ENCODE results near the gene ZNF785.
"Not testable (repeated sequence)": the region's sequence is repeated elsewhere in the genome, so short reads cannot be mapped to it uniquely, and the experiment has no call there.

ZNF785 gene

DNA sequence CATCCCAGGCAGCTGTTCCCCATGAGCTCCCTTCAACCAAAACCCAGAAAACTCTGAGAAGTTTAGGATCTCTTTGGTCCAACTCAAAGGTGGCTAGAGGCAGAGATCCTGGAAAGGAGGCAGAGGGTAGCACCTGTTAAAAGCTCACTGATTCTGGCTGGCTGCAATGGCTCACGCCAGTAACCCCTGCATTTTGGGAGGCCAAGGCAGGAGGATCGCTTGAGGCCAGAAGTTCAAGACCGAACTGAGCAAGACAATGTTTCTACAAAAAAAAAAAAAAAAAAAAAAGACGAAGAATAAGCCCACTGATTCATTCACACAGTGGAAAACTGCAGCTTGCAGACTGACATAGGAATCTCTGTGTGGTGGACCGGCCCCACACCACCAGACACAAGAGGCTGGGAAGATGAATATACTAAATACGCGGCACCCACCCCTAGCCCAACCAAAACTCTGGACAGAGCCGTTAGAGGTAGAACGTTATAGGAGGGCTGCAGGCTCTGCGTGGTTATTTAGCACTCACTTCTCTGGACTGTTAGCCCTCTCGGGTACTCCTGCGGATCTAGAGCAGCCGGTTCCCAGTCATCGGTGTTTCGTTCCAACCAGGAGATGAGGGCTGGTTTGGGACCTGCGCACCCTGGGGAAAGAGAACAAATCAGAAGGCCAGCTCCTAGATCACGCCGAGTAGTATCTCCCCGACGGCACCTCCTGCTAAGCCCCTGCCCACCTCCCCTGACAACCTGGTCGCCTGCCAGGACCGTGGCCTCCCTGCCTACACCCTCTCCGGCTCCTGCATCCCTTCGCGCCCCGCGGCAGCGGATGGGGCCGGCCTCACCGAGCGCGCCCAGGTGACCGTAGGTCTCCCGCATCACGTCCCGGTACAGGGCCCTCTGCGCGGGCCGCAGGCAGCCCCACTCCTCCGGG lies 23.8 kb upstream of the ZNF785 start:
- Mint-ChIP-seq H3K9me3 (no peaks in the 10 kb centered on the region), H3K27me3 (no peaks in the 10 kb centered on the region), H3K36me3 (ENCODE audit: low read depth) (peaks cover 54% of the 10 kb centered on the region), H3K4me3 (peak overlapping the region; percentile 93), H3K27ac (peak overlapping the region; percentile 98), H3K4me1 (ENCODE audit: low read depth) (peaks cover 22% of the 10 kb centered on the region)
- peak; percentile 80 for DNase-seq

DNA sequence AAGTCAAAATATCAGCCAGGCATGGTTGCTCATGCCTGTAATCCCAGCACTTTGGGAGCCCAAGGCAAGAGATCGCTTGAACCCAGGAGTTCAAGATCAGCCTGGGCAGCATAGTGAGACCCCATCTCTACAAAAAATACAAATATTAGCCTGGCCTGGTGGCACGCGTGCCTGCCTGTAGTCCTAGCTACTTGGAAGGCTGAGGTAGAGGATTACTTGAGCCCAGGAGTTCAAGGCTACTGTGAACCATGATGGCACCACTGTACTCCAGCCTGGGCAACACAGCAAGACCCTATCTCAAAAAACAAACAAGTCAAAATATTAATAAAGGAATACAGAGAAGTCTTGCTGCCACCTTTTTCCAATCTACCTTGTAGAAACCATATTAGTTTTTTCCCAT lies 20.5 kb upstream of the ZNF785 start:
- peaks cover 22% of the 10 kb centered on the region for H3K4me1 Mint-ChIP-seq (ENCODE audit: low read depth)
- H3K4me3 Mint-ChIP-seq = no peak overlapping the region
- H3K27ac Mint-ChIP-seq = no peak overlapping the region
- no peaks in the 10 kb centered on the region for H3K9me3 Mint-ChIP-seq
- no peak for DNase-seq
- H3K36me3 Mint-ChIP-seq (ENCODE audit: low read depth) = peaks cover 78% of the 10 kb centered on the region
- no peaks in the 10 kb centered on the region for H3K27me3 Mint-ChIP-seq

DNA sequence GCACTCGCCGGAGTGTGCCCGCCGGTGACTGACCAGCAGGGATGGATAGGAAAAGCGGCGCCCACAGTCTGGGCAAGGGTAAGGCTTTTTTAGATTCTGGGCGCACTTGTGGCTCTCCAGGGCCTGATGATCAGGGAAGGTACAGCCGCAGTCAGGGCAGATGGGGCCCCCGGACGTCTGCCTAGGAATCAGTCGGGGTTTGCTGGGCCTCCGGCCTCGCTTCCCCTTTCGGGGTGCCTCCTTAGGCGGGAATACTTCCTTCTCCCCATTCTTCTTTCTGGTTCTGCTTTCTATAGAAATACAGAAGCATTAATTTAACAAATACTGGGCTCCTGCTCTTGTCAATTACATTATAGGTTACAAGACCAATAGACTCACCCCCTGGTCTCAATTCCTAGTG lies 19.7 kb upstream of the ZNF785 start:
- no peak for DNase-seq
- H3K27me3 Mint-ChIP-seq = no peaks in the 10 kb centered on the region
- H3K27ac Mint-ChIP-seq = no peak overlapping the region
- H3K36me3 Mint-ChIP-seq (ENCODE audit: low read depth) = peaks cover 74% of the 10 kb centered on the region
- no peak overlapping the region for H3K4me3 Mint-ChIP-seq
- H3K4me1 Mint-ChIP-seq (ENCODE audit: low read depth) = peaks cover 16% of the 10 kb centered on the region
- no peaks in the 10 kb centered on the region for H3K9me3 Mint-ChIP-seq

DNA sequence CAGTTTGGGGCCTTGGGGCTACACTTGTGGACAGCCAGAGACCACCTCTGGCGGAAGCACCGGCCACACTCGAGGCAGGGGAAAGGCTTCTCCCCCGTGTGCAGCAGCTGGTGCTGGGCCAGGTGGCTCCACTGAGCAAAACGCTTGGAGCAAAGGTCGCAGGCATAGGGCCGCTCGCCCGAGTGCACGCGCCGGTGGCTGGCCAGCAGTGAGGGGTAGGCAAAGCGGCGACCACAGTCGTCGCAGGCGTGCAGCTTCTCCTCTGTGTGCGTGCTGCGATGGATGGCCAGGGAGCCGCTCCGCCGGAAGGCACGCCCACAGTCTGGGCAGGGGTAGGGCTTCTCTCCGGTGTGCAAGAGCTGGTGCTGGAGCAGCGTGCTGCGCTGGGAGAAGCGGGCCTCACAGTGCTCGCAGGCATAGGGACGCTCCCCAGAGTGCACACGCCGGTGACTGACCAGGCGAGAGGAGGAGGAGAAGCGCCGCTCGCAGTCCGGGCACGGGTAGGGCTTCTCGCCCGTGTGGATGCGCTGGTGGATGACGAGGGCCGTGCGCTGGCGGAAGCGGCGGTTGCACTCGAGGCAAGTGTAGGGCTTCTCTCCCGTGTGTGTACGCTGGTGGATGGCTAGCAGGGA lies 18.9 kb upstream of the ZNF785 start:
- Mint-ChIP-seq H3K4me3 (no peak overlapping the region), H3K9me3 (no peaks in the 10 kb centered on the region), H3K4me1 (ENCODE audit: low read depth) (peaks cover 16% of the 10 kb centered on the region), H3K36me3 (ENCODE audit: low read depth) (peaks cover 72% of the 10 kb centered on the region), H3K27ac (no peak overlapping the region), H3K27me3 (no peaks in the 10 kb centered on the region)
- DNase-seq = no peak

DNA sequence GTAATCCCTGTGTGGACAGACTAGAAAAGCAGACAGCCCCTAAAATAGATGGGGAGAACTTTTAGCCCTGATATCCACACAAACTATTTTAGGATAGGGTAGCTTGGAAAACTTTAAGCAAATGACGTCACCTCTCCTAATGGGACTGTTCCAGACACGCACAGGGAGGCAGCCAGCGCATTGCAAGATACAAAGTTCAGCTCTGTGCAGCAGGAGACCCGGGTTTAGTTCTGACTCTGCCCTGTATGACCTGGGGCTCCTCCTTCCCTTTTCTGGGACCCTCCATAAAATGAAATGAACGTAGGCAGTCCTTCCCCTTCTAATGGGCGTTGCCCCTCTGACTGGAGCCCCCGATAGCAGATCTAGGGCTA lies 18.4 kb upstream of the ZNF785 start:
- no peak overlapping the region for H3K27ac Mint-ChIP-seq
- H3K9me3 Mint-ChIP-seq = no peaks in the 10 kb centered on the region
- peaks cover 13% of the 10 kb centered on the region for H3K4me1 Mint-ChIP-seq (ENCODE audit: low read depth)
- DNase-seq = no peak
- H3K36me3 Mint-ChIP-seq (ENCODE audit: low read depth) = peaks cover 67% of the 10 kb centered on the region
- no peak overlapping the region for H3K4me3 Mint-ChIP-seq
- no peaks in the 10 kb centered on the region for H3K27me3 Mint-ChIP-seq

DNA sequence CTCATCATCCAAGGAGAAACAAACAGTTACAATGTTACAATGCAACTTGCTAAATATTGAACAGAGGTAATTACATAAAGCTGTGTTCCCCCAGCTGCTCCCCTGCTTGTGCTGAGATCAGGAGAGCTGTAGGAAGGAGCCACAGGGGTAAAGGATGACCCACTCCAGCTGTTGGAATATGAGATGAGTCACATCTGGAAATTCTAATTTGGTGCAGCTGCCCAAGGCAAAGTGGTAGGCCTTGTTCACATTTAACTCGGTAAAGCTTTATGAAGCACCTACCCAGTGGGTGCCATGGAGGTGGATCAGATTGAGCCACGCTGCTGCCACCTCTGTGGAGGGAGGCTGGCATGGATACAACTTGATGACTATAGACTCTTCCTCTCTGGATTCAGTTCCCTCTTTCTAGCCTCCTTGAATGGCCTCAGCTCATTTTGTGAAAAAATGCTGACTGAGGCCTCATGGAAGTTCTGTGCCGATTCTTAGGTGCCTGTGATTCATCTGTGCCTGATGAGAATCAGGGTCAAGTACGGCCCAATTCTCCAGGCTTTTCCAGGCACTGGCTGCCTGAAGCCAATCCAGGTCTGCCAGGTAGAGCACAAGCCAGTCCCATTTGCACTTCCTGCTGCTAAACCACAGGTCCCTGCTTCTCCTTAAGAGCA lies 17.2 kb upstream of the ZNF785 start:
- Mint-ChIP-seq H3K27ac (peak overlapping the region; percentile 67), H3K36me3 (ENCODE audit: low read depth) (peaks cover 56% of the 10 kb centered on the region), H3K27me3 (no peaks in the 10 kb centered on the region), H3K9me3 (no peaks in the 10 kb centered on the region), H3K4me1 (ENCODE audit: low read depth) (peaks cover 11% of the 10 kb centered on the region), H3K4me3 (no peak overlapping the region)
- DNase-seq = no peak

DNA sequence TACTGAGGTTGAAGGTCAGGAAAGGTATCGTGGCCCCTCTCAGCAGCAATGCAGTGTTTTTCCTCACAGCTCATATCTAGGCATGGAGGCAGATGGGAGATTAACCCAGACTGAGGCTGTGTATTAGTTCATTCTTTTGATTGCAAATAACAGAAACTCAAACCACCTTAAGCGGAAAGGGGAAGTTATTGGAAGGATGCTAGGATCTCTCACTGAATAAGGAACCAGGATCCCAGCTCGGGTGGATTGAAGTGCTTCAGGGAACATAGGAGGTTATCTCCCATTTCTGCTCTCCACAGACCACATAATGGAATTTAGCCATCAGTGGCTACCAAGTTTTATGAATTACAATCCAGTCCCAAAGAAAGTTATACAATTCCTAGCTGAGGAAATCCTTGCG lies 16.5 kb upstream of the ZNF785 start:
- Mint-ChIP-seq H3K36me3 (ENCODE audit: low read depth) (peaks cover 50% of the 10 kb centered on the region), H3K27me3 (no peaks in the 10 kb centered on the region), H3K4me3 (no peak overlapping the region), H3K4me1 (ENCODE audit: low read depth) (peaks cover 7% of the 10 kb centered on the region), H3K27ac (no peak overlapping the region), H3K9me3 (no peaks in the 10 kb centered on the region)
- no peak for DNase-seq

DNA sequence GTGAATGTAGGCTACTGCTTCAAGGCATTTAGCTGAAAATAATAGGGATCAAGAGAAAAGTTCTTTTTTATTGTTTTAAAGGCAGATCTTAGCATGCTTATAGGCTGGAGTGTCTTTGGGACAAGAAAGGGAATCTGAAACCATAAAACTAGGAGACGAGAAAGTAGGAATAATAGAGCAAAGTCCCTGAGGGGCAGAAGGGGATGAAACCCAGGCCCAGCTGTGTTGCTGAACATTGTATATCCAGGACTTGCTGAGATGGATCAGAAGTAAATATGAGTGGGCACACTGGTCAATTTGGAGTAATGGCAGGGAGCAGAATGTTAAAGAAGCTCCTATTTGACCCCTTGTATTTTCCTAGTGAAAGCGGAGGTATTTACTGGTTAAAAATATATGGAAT lies 15.4 kb upstream of the ZNF785 start:
- peaks cover 7% of the 10 kb centered on the region for H3K4me1 Mint-ChIP-seq (ENCODE audit: low read depth)
- H3K36me3 Mint-ChIP-seq (ENCODE audit: low read depth) = peaks cover 39% of the 10 kb centered on the region
- H3K27me3 Mint-ChIP-seq = no peaks in the 10 kb centered on the region
- DNase-seq = no peak
- H3K27ac Mint-ChIP-seq = no peak overlapping the region
- H3K4me3 Mint-ChIP-seq = no peak overlapping the region
- no peaks in the 10 kb centered on the region for H3K9me3 Mint-ChIP-seq

DNA sequence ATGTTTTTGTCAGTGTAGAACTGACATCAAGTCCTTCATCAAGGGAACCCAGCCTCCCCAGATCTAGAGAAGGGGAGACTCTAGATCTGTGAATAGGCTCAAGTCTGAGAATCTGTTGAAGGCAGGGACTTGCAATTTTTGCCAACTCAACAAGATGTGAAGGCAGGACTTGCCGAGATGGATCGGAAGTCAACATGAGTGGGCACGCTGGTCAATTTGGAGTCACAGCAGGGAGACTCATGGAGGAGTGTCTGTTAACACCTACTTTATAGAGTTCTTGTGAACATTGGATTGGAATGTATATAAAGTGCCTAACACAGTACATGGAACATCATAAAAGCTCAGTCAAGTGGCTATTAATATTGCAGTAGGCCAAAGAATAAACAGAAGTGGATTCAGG lies 14.7 kb upstream of the ZNF785 start:
- Mint-ChIP-seq H3K4me1 (ENCODE audit: low read depth) (peaks cover 7% of the 10 kb centered on the region), H3K27me3 (no peaks in the 10 kb centered on the region), H3K4me3 (no peak overlapping the region), H3K27ac (no peak overlapping the region), H3K36me3 (ENCODE audit: low read depth) (peaks cover 33% of the 10 kb centered on the region), H3K9me3 (no peaks in the 10 kb centered on the region)
- DNase-seq = no peak

DNA sequence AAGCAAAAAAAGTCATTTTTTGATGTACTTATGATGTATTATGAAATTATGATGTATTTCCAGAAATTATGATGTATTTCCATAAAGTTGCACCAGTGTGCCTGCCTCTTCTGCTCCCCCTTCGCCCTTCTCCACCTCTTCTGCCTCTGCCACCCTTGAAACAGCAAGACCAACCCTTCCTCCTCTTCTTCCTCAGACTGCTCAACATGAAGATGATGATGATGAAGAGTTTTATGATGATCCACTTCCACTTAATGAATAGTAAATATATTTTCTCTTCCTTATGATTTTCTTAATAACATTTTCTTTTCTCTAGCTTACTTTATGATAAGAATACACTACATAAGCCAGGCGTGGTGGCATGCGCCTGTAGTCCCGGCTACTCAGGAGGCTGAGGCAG lies 7.4 kb upstream of the ZNF785 start:
- Mint-ChIP-seq H3K4me1 (ENCODE audit: low read depth) (peaks cover 3% of the 10 kb centered on the region), H3K36me3 (ENCODE audit: low read depth) (peaks cover 10% of the 10 kb centered on the region), H3K4me3 (no peak overlapping the region), H3K27me3 (no peaks in the 10 kb centered on the region), H3K27ac (no peak overlapping the region), H3K9me3 (no peaks in the 10 kb centered on the region)
- no peak for DNase-seq

DNA sequence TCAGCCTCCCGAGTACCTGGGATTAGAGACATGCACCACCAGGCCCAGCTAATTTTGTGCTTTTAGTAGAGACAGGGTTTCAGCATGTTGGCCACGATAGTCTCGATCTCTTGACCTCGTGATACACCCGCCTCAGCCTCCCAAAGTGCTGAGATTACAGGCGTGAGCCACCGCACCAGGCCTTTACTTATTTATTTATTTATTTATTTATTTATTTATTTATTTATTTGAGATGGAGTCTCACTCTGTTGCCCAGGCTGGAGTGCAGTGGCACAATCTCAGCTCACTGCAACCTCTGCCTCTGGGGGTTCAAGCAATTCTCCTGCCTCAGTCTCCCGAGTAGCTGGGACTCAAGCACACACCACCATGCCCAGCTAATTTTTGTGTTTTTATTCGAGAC lies 5.4 kb upstream of the ZNF785 start:
- not testable (repeated sequence) for DNase-seq, H3K4me3 Mint-ChIP-seq, H3K27me3 Mint-ChIP-seq, H3K27ac Mint-ChIP-seq, H3K9me3 Mint-ChIP-seq
- H3K36me3 Mint-ChIP-seq (ENCODE audit: low read depth) = peaks cover 28% of the 10 kb centered on the region
- peaks cover 20% of the 10 kb centered on the region for H3K4me1 Mint-ChIP-seq (ENCODE audit: low read depth)

DNA sequence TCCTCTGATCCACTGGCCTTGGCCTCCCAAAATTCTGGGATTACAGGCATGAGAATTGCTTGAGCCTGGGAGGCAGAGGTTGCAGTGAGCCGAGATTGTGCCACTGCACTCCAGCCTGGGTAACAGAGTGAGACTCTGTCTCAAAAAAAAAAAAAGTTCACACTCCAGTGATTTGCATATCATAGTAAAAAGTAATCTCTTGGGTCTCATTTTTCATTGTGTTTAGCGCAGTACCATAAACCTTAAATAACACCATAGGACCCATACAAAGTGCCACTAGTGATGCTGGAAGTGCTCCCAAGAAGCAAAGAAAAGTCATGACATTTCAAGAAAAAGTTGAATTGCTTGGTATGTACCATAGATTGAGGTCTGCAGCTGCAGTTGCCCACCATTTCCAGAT lies 4.1 kb upstream of the ZNF785 start:
- H3K27ac Mint-ChIP-seq, H3K27me3 Mint-ChIP-seq: not testable (repeated sequence)
- peaks cover 36% of the 10 kb centered on the region for H3K36me3 Mint-ChIP-seq (ENCODE audit: low read depth)

DNA sequence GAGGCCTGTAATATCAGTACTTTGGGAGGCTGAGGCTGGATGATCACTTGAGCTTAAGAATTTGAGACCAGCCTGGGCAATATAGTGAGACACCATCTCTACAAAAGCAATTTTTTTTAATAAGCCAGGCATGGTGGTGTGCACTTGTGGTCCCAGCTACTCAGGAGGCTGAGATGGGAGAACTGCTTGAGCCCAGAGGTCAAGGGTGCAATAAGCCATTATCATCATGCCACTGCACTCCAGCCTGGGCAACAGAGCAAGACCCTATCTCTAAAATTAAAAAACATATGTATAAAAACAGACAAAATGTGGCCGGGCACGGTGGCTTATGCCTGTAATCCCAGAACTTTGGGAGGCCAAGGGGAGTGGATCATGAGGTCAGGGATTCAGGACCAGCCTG lies 3.2 kb upstream of the ZNF785 start:
- DNase-seq = no peak
- Mint-ChIP-seq H3K27me3 (no peaks in the 10 kb centered on the region), H3K4me3 (no peak overlapping the region), H3K9me3 (no peaks in the 10 kb centered on the region), H3K27ac (no peak overlapping the region), H3K36me3 (ENCODE audit: low read depth) (peaks cover 41% of the 10 kb centered on the region), H3K4me1 (ENCODE audit: low read depth) (peaks cover 32% of the 10 kb centered on the region)

More for the DNA sequence above, 4.1 kb upstream of the ZNF785 start:
- H3K4me1 Mint-ChIP-seq (ENCODE audit: low read depth) = peaks cover 27% of the 10 kb centered on the region
- not testable (repeated sequence) for H3K4me3 Mint-ChIP-seq, H3K9me3 Mint-ChIP-seq, DNase-seq

DNA sequence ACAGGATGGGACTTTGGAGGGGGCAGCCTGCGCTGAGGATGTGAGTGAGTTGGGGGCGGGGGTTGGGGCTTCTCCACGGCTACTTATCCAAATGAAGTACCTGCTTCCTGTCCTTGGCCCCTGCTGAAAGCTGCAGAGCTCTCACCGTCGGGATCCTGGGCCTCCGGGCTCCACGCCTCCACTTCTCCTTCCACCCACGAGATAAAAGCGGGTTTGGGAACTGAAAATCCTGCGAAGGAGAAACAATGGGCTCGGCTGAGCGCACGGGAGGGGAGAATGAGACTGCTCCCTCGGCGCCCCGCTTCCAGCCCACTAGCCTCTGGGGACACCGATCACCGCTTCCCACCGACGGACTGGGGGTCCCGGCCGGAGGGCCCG lies 486 bp downstream of the ZNF785 start:
- Mint-ChIP-seq H3K4me3 (peak overlapping the region; percentile 92), H3K9me3 (no peaks in the 10 kb centered on the region), H3K36me3 (ENCODE audit: low read depth) (peaks cover 67% of the 10 kb centered on the region), H3K27ac (peak overlapping the region; percentile 96), H3K4me1 (ENCODE audit: low read depth) (peaks cover 42% of the 10 kb centered on the region), H3K27me3 (no peaks in the 10 kb centered on the region)
- DNase-seq = no peak

Data from activated T-cell treated with anti-CD3 and anti-CD28 coated beads, Interleukin-2, amount 50 U/mL, for 24 hours (primary cell).